ENCODE data around the gene CTSA.

GRCh38 chr20:45850238-45850637, 40.9 kb upstream of the CTSA start:
- TF ChIP-seq CTCF (IDR thresholded peaks at IDR 0.05) (no peak), POLR2A (IDR thresholded peaks at IDR 0.05) (no peak)

All from testis (tissue), 2 donors.